NB4 (cell line): ENCODE data around the gene PTRH2.

ENCODE experiments used
- MYC ChIP-seq: IDR thresholded peaks from 2 replicates; pipeline ENCODE4 v1.6.1; 2011; ENCODE audit warnings: low read depth, low read length
- TF ChIP-seq, protein P1 (sequence below): IDR thresholded peaks from one replicate; pipeline ENCODE4 v1.5.1; 2012; ENCODE audit warnings: low read depth, low read length
- TF ChIP-seq, protein P2 (sequence below): IDR thresholded peaks from 2 replicates; pipeline ENCODE4 v1.6.1; 2011; ENCODE audit warnings: low read depth, low read length

DNA sequence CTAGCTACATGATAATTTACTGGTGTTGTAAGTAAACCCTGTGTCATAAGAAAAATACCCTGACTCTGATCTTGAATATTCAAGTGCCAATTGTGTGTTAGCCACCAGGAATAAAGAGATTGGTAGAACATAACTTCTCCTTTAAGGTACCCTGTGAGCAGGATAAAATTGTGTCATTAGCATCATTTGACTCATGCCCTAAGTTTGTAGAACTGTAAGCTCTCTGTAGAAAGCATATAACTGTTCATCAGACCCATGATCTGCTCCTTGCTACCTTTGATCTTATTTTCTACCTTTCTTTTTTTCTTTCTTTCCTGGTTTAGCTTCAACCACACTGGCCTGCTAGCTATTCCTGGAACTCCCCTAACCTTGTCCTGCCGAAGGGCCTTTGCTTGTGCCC lies 35.8 kb downstream of the PTRH2 start:
- TF ChIP-seq, protein P1, sequence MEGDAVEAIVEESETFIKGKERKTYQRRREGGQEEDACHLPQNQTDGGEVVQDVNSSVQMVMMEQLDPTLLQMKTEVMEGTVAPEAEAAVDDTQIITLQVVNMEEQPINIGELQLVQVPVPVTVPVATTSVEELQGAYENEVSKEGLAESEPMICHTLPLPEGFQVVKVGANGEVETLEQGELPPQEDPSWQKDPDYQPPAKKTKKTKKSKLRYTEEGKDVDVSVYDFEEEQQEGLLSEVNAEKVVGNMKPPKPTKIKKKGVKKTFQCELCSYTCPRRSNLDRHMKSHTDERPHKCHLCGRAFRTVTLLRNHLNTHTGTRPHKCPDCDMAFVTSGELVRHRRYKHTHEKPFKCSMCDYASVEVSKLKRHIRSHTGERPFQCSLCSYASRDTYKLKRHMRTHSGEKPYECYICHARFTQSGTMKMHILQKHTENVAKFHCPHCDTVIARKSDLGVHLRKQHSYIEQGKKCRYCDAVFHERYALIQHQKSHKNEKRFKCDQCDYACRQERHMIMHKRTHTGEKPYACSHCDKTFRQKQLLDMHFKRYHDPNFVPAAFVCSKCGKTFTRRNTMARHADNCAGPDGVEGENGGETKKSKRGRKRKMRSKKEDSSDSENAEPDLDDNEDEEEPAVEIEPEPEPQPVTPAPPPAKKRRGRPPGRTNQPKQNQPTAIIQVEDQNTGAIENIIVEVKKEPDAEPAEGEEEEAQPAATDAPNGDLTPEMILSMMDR, result no peak
- TF ChIP-seq MYC, result no peak
- TF ChIP-seq, protein P2, sequence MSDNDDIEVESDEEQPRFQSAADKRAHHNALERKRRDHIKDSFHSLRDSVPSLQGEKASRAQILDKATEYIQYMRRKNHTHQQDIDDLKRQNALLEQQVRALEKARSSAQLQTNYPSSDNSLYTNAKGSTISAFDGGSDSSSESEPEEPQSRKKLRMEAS, result no peak
